Mucosa of stomach (tissue), 1 donor: ENCODE results near the gene YIPF1.
"Not testable (repeated sequence)": the region's sequence is repeated elsewhere in the genome, so short reads cannot be mapped to it uniquely, and the experiment has no call there.

ENCODE experiments used
- H3K27me3 ChIP-seq: one replicate; pipeline ENCODE4 v1.7.0; 2013; ENCODE audit warnings: mild to moderate bottlenecking, low read length; ENCODE audit not compliant: control insufficient read depth, insufficient read depth
- H3K36me3 ChIP-seq: one replicate; pipeline ENCODE4 v1.7.0; 2013; ENCODE audit warnings: low read length; ENCODE audit not compliant: control insufficient read depth, insufficient read depth
- H3K4me1 ChIP-seq: one replicate; pipeline ENCODE4 v1.7.0; 2013; ENCODE audit warnings: mild to moderate bottlenecking, low read length; ENCODE audit not compliant: control insufficient read depth, insufficient read depth
- H3K4me3 ChIP-seq: one replicate; pipeline ENCODE4 v1.7.0; 2013; ENCODE audit warnings: low read length
- H3K9ac ChIP-seq: one replicate; pipeline ENCODE4 v1.7.0; 2013; ENCODE audit warnings: mild to moderate bottlenecking, low read length, moderate library complexity
- H3K9me3 ChIP-seq: one replicate; pipeline ENCODE4 v1.7.0; 2013; ENCODE audit warnings: mild to moderate bottlenecking, low read length, moderate library complexity; ENCODE audit not compliant: control insufficient read depth
- donor health status: Pancreatic carcinoma.

The YIPF1 gene

DNA sequence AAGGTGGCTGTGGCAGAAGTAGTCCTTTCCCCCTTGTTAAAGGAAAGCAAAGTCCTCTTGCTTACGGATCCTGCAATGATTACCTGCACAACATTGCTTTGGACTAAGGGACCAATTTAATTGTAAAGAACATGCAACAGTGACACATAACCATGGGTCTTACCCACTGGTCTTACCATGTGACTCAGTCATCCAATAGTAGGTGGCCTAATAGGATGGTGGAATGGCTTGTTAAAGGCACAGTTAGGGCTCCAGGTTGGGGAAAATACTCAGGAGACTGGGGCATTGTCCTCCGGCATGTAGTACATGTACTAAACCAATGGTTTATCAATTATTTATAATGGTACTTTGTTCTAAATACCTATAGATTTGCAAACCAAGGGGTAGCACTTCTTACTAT lies 2.1 kb upstream of the YIPF1 start:
- H3K4me3 ChIP-seq = no peak overlapping the region
- H3K9me3 ChIP-seq = no peaks in the 10 kb centered on the region
- H3K4me1 ChIP-seq = peaks cover 5% of the 10 kb centered on the region
- no peaks in the 10 kb centered on the region for H3K27me3 ChIP-seq
- H3K36me3 ChIP-seq = no peaks in the 10 kb centered on the region
- H3K9ac ChIP-seq = no peak overlapping the region

DNA sequence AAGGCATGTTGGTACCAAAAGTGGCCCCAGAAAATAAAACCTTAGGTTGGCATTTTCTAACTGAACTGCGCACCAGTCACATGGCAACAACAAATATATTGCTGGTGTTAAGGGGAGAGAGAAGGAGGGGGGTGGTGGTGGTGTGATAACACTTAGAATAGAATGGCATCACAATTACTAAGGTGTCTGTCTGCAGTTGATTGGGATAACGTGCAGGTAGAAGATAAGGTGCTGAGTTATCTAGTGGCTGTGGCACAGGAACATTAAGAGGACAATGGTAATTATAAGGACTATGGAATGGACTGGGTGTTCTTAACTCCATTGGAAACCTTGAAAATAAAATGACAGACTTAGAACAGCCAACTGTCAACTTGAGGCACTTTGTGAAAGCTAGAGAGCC lies 1.4 kb upstream of the YIPF1 start:
- Histone ChIP-seq H3K9ac (no peak overlapping the region), H3K4me3 (no peak overlapping the region)

DNA sequence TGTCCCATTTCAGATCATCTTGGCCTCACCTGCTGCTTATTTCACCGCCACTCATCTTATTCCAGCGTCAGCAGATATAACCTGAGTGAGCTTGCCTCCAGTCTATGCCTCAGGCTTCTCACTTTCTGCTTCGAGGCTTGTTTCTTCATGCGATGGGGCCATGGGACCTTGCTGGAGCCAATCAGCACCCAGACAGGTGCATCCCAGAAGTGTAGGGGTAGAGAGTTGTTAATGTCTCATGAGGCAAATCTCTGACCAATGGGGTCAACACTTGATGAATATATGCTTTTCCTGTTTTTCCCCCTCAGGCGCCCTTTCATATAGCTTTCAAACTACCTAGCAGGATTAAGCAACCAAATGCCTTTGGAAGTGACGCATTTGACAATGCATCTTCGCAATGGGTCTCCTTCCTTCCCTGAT lies 935 bp upstream of the YIPF1 start:
- Histone ChIP-seq H3K4me1 (peaks cover 5% of the 10 kb centered on the region), H3K27me3 (no peaks in the 10 kb centered on the region), H3K9me3 (no peaks in the 10 kb centered on the region), H3K36me3 (no peaks in the 10 kb centered on the region), H3K4me3 (peak overlapping the region; percentile 90), H3K9ac (peak overlapping the region; percentile 81)

More for the DNA sequence above, 1.4 kb upstream of the YIPF1 start:
- Histone ChIP-seq H3K36me3 (no peaks in the 10 kb centered on the region), H3K27me3 (no peaks in the 10 kb centered on the region), H3K4me1 (peaks cover 5% of the 10 kb centered on the region), H3K9me3 (no peaks in the 10 kb centered on the region)

DNA sequence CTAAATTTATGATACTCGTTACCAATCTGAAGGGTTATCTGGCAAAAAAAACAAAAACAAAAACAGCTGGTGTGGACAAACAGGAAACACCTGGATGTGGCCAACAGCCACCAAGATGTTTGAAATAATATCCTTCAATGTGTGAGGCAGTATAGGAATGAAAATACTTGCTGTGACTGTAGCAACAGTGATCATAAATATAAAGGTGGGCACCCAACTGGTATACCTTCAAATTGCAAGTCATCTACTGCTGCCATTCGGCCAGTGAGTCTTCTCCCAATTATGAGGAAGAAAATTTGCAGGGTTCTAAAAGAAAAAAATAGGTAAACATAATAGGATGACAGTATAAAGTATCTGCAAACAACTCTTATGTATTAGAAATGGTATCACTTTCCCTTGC lies 916 bp downstream of the YIPF1 start:
- Histone ChIP-seq H3K9me3 (no peaks in the 10 kb centered on the region), H3K4me1 (peaks cover 5% of the 10 kb centered on the region), H3K9ac (no peak overlapping the region), H3K27me3 (no peaks in the 10 kb centered on the region), H3K36me3 (no peaks in the 10 kb centered on the region), H3K4me3 (no peak overlapping the region)

DNA sequence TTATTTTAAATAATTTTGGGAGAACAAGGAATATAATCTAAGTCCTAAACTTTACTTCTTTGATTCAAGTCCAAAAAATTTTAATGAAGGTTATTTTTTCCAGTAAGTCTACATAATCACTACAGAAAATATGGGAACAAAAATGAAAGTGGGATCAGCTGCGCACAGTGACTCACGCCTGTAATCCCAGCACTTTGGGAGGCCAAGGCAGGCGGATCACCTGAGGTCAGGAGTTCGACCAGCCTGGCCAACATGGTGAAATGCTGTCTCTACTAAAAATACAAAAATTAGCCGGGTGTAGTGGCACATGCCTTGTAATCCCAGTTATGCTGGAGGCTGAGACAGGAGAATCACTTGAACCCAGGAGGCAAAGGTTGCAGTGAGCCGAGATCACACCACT lies 6.0 kb downstream of the YIPF1 start:
- H3K36me3 ChIP-seq, H3K4me3 ChIP-seq: not testable (repeated sequence)

DNA sequence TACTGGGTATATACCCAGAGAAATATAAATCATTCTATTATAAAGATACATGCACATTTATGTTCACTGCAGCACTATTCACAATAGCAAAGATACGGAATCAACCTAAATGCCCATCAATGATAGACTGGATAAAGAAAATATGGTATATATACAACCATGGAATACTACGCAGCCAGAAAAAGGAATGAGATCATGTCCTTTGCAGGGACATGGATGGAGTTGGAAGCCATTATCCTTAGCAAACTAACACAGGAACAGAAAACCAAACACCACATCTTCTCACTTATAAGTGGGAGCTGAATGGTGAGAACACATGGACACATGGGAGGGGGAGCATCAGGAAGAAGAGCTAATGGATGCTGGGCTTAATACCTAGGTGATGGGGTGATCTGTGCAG lies 7.7 kb downstream of the YIPF1 start:
- not testable (repeated sequence) for H3K9ac ChIP-seq, H3K9me3 ChIP-seq, H3K27me3 ChIP-seq

More for the DNA sequence above, 6.0 kb downstream of the YIPF1 start:
- H3K27me3 ChIP-seq, H3K9me3 ChIP-seq, H3K4me1 ChIP-seq, H3K9ac ChIP-seq: not testable (repeated sequence)

DNA sequence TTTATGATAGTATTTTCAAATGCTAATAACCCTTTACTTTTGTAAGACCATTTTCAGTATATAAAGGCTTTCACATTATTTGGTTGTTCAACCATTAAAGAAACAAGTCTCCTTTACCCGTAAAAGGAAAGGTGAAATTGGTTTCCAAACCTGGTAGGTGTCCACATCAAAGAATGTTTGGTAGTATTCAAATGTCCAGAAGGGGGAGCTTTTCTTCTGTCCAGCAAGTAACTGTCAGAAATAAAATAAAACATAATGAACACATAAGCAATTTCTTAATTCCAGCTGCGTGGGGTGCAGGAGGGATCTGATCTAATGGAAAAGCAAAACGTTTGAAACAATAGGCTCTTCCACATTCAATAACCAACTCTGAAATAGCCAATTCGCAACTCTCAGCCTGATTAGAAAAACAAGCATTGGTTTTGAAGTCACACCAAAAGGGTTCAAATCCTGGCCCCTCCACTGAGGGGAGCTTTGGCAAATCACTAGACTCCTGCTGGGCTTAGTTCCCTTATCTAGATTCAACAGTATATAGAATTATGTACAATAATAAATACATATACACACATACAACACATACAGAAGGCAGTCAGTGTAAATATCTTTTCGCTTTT lies 11.0 kb downstream of the YIPF1 start:
- no peaks in the 10 kb centered on the region for H3K9me3 ChIP-seq
- no peaks in the 10 kb centered on the region for H3K27me3 ChIP-seq
- no peaks in the 10 kb centered on the region for H3K4me1 ChIP-seq
- no peaks in the 10 kb centered on the region for H3K36me3 ChIP-seq
- H3K9ac ChIP-seq = no peak overlapping the region
- no peak overlapping the region for H3K4me3 ChIP-seq

More for the DNA sequence above, 7.7 kb downstream of the YIPF1 start:
- not testable (repeated sequence) for H3K4me1 ChIP-seq, H3K36me3 ChIP-seq, H3K4me3 ChIP-seq

DNA sequence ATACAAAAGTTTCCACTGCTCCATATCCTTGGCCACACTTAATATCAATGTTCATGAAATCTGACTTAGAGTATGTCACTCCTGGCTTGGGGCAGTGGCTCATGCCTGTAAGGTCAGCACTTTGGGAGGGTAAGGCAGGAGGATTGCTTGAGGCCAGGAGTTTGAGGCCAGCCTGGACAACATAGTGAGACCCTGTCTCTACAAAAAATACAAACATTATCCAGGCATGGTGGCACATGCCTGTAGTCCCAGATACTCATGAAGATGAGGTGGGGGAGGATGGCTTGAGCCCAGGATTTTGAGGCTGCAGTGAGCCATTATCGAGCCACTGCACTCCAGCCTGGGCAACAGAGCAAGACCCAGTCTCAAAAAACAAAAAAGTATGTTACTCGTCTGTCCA lies 14.4 kb downstream of the YIPF1 start:
- not testable (repeated sequence) for H3K4me1 ChIP-seq, H3K9me3 ChIP-seq, H3K36me3 ChIP-seq, H3K9ac ChIP-seq, H3K27me3 ChIP-seq, H3K4me3 ChIP-seq

DNA sequence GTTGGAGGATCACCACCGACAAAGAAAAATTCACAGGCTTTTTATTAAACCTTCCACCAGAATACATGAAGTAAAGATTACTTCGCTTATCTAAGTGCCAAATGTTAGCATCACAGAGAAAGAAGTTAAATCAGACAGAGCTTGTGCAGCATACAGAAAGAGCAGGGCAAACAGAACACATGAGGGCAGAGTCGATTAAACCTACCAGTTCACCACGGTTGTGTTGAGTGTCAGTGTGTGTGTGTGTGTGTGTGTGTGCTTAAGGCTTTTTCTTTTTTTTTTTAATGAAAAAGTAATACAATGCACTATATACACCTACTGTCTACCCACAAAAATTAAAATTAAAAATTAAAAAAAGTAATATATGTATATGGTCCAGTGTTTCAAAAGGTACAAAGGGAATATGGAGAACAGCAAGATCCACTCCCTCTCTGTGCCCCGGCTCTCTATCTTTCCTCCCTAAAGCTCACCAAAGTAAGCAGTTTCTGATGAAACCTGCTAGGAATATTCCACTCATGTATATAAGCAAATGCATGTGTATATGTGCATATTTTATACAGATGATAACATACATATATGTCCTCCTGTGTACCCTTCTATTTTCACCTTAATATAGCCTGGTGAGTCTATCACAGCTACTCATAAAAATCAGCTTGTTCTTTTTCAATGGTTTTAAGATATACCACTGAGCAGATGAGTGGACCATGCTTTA lies 17.7 kb downstream of the YIPF1 start:
- no peaks in the 10 kb centered on the region for H3K4me1 ChIP-seq
- H3K4me3 ChIP-seq = no peak overlapping the region
- H3K36me3 ChIP-seq = peaks cover 5% of the 10 kb centered on the region
- no peak overlapping the region for H3K9ac ChIP-seq
- H3K9me3 ChIP-seq = no peaks in the 10 kb centered on the region
- no peaks in the 10 kb centered on the region for H3K27me3 ChIP-seq

DNA sequence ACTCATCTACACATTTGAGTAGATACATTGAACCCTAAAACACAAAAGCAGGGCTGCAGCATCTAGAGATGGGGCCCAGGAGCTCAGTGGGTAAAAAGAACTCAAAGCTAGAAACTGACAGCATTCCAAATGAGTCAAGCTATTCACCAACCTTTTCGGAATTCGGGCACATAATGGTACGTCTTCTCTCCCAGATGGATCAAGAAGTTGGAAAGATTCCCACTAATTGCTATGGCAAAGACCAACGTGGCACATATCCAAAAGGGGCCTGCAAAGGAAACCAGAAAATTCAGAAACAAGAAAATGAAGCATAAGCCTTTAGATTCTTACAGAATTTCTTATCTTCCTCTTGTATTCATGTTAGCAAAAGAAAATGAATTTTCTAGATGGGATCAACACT lies 18.4 kb downstream of the YIPF1 start:
- peaks cover 5% of the 10 kb centered on the region for H3K36me3 ChIP-seq

DNA sequence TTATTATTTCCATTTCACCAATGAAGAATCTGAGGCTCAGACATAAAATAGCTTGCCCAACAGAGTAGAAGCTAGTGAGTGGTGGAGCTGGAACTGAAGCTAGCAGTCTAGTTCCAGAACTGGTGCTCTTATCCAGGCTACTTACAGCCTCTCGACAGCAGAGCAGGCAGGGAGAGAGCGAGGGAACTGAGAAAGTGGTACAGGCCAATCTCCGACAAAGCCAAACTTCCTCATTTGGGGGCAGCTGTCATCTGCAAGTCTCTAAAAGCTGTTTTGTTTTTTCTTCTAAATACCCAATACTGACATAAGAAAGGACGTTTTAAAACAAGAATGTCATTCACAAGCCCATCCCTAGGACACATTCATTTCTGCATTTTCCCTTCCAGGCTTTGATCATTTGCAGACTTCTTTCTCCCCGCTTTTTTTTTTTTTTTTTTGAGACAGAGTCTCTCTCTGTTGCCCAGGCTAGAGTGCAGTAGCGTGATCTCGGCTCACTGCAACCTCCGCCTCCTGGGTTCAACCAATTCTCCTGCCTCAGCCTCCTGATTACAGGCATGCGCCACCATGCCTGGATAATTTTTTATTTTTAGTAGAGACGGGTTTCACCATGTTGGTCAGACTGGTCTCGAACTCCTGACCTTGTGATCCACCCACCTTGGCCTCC lies 20.0 kb downstream of the YIPF1 start:
- Histone ChIP-seq H3K4me1 (no peaks in the 10 kb centered on the region), H3K27me3 (no peaks in the 10 kb centered on the region), H3K9ac (no peak overlapping the region), H3K9me3 (no peaks in the 10 kb centered on the region), H3K4me3 (no peak overlapping the region), H3K36me3 (peaks cover 5% of the 10 kb centered on the region)

More for the DNA sequence above, 18.4 kb downstream of the YIPF1 start:
- H3K27me3 ChIP-seq = no peaks in the 10 kb centered on the region
- H3K9ac ChIP-seq = no peak overlapping the region
- no peaks in the 10 kb centered on the region for H3K9me3 ChIP-seq
- H3K4me1 ChIP-seq = no peaks in the 10 kb centered on the region
- no peak overlapping the region for H3K4me3 ChIP-seq

DNA sequence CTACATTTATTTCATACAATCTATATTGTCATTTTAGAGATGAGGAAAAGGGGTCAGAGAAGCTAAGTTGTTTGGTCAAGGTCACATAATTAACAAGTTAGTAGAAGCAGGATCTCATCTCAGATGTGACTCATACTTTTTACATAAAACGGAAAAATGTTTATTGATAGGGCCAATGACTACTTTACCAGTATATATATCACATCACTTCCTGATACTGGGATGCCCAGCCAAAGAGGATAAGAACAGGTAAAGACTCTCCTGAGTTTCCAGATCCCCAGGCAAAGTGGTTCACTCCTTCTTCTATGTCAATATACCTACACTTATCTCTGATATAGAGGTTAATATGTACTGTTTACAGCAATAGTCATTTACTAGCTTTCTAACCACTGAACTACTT lies 21.0 kb downstream of the YIPF1 start:
- H3K9me3 ChIP-seq = no peaks in the 10 kb centered on the region
- no peaks in the 10 kb centered on the region for H3K27me3 ChIP-seq
- no peak overlapping the region for H3K4me3 ChIP-seq
- H3K4me1 ChIP-seq = no peaks in the 10 kb centered on the region
- H3K36me3 ChIP-seq = peaks cover 5% of the 10 kb centered on the region
- H3K9ac ChIP-seq = no peak overlapping the region
